AML-193 (cell line): ENCODE measurements around the gene BOLA3.
"Not testable (repeated sequence)": the region's sequence is repeated elsewhere in the genome, so short reads cannot be mapped to it uniquely, and the experiment has no call there.

Source experiments
- DNase-seq, 2 experiments: peaks; one replicate each; lab custom pipeline; 2025; lab: John Stamatoyannopoulos, UW

Gene BOLA3, protein sequence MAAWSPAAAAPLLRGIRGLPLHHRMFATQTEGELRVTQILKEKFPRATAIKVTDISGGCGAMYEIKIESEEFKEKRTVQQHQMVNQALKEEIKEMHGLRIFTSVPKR

DNA sequence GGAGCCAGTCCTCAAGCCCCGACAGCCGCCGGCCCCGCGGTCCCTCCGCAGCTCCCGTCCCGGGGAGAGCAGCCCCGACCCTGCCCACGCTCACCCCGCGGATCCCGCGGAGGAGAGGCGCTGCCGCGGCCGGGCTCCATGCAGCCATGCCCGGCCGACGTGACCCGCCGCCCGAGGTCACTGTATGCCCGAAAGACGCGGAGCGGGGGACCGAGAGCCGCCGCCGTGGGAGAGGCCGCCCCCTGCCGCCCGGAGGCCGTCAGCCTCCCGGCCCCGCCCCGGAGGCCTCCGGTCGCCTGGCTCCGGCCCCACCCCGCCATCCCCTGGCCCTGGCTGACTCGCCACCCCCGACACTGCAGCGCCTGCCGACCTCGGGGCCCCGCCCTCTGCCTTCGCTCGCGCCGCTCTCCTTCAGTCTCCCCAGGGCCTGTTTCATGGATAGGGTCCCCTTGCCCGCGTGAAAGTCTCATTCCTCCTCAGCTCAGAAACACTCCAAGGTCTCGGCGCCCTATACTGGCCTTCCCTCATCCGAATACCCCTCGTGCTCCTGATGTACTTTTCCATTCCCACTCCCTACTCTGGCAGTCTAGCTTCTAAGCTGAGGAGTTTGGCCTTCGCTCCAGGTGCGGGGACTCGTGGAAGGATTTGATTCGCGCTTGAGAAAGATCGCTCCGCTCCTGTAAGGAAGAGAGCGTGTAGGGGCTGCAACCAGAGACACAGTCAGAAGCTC, at the start of gene BOLA3:
Gene BOLA3 (minus strand): TSS at position 186 of the 730 bp plus-strand sequence. CDS start 38 bp downstream, at position 148.
- DNase-seq: peak; percentile 75 to 81

- no peak for DNase-seq
Observed at GRCh38 chr2:74197049-74197448, 49.3 kb upstream of the BOLA3 start.

- DNase-seq: no peak
Observed at GRCh38 chr2:74194799-74195198, 47.1 kb upstream of the BOLA3 start.

DNA sequence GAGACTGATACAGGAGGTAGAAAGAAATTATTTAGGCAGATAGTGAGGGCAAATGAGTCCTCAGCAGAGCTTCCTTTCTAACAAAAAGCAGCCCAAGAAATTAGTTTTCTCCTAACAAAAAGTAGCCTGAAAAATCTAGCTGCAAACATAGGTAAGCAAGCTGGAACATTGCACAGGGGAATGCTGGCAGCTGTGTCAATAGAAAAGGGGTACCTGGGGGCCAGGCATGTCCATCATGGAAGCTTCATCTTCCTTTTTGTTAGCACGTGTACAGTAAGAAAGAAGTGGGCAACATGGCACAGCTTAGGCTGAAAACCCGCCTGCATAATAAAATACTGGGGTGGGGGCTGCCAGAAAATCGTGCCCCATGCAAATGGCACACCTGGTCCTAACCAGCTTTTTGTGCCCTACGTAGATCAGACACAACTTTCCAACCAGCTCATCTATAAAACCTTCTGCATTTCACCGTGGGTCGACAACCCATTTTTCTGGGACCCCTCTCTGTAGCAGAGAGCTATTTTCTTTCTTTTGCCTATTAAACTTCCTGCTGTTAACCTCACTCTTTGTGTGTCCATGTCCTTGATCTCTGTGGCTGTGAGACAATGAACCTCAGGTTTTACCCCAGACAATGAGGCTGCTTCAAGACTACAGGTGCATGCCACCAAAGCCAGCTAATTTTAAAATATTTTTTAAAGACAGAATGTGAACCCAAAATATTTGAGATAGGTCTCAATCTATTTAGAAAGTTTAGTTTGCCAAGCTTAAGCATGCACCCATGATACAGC, 44.1 kb upstream of the BOLA3 start:
- DNase-seq: no peak

GRCh38 chr2:74188696-74189095, 41.0 kb upstream of the BOLA3 start:
- DNase-seq: no peak

DNA sequence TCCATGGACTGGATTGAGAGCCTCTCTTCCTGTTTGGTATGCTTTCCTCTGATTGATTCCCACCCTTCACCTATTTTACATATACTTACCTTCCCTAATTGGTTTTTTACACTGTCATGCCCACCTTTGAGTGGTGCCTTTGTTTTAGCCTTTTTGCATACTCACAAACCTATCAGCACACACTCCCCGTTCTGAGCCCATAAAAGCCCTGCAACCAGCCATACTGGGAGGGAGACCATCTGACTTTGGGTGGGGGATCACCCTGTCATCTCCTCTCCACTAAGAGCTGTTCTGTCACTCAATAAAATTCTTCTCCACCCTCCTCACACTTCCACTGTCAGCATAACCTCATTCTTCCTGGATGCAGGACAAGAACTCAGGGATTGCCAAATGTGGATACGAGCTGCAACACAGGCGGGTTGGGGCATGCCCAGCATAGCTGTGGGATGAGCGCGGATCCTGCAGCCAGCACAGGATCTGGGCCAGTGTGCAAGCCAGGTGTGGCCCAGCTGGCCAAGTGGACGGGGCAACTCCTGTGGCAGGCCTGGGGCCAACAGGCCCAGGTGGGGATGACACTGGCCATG, 40.4 kb upstream of the BOLA3 start:
- DNase-seq: no peak

DNA sequence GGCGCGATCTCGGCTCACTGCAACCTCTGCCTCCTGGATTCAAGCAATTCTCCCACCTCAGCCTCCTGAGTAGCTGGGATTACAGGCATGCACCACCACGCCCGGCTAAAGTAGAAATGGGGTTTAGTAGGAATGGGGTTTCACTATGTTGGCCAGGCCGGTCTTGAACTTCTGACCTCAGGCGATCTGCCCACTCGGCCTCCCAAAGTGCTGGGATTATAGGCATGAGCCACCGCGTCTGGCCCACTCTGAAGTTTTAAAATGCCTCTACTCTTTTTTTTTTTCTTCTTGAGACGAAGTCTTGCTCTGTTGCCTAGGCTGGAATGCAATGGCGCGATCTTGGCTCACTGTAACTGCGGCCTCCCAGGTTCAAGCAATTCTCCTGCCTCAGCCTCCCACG, 39.0 kb upstream of the BOLA3 start:
- DNase-seq: not testable (repeated sequence)

- peak; percentile 95 to 98 for DNase-seq
Observed at GRCh38 chr2:74186038-74186437, 38.3 kb upstream of the BOLA3 start.

- no peak for DNase-seq
Observed at GRCh38 chr2:74183878-74184277, 36.2 kb upstream of the BOLA3 start.

GRCh38 chr2:74181739-74182138, 34.0 kb upstream of the BOLA3 start:
- DNase-seq: peak; percentile 95 to 98

DNA sequence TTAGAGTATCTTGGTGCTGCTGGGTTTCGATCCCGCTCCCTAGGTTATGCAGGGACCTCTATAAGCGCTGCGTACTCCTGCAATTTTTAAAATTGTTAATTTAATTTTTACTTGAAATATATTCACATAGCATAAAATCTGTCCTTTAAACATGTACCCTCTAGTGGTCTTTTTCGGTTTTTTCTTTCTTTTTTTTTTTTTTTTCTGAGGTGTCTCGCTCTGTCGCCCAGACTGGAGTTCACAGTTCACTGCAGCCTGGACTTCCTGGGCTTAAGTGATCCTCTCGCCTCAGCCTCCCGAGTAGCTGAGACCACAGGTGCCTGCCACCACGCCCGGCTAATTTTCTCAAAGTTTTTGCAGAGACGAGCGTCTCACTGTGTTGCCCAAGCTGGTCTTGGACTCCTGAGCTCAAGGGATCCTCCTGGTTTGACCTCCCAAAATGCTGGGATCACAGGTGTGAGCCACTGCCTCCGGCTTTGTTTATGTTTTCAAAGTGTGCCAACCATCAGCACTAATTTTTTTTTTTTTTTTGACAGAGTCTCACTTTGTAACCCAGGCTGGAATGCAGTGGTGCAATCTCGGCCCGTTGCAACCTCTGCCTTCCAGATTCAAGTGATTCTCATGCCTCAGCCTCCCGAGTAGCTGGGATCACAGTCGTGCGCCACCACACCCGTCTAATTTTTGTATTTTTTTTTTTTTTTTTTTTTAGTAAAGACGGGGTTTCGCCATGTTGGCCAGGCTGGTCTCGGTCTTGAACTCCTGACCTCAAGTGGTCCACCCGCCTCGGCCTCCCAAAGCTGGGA, 31.6 kb upstream of the BOLA3 start:
- no peak for DNase-seq

DNA sequence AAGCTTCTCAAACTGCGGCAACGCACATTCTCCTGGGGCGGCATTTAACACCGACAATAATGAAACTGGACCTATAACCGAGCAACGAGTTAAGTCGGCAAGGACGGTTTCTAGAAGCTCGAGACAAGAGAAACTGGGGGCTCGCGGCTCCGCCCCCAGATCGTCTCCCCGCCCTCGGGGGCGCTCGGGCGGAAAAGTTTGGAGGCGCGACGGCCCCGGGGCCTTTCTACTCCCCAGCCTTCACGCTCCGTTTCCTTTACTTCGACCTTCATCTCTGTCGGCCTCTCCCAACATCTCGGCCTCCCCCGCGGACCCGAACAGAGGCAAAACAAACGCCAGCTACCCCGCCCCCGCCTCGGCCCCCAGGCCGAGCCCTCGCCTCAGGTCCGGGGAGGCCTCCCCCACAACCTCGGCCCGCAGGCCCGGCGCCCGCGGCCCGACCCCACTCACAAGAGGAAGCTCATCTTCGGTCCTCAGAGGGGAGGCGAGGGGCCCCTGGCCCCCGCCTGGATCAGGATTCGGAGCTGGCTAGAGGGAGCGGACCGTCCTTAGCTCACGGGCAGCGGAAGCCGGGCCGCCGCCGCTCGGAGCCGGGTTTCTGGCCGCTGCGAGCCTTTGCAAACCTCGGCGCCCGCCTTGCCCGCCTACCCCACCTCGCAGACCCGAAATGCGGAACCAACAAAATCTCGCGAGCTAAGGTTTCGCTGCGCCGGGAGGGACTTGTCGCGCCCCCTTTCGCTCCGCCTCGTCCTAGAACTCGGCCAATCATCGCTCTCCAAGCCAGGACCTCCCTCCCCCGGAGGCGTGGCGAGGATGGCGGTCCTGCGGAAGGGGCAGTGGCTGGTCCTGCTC, 30.7 kb upstream of the BOLA3 start, which contains the start of gene MOB1A:
Gene MOB1A (minus strand): TSS at position 669 of the 852 bp plus-strand sequence. CDS start 205 bp downstream, at position 464.
- DNase-seq: peak; percentile 96 to 97

- no peak for DNase-seq
Observed at GRCh38 chr2:74177696-74178095, 30.0 kb upstream of the BOLA3 start.

- DNase-seq: no peak
Observed at GRCh38 chr2:74174909-74175308, 27.2 kb upstream of the BOLA3 start.

DNA sequence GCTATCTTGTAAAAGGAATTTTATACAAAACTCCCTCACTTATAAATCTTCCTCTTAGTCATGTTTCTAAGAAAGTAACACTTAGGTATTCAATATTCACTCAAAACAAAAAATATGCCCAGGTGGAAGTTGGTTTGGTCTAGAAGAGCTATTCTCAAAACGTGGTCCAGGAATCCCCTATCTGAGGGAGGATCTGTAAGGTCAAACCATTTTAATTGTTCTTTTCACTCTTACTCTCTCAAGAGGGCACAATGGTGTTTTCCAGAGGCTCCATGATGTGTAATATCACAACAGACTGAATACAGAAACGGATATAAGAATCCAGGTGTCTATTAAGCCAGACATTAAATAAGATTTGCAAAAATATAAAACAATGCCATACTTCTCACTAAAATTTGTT, 21.0 kb upstream of the BOLA3 start:
- DNase-seq: no peak

- no peak for DNase-seq
Observed at GRCh38 chr2:74164761-74165160, 17.0 kb upstream of the BOLA3 start.

DNA sequence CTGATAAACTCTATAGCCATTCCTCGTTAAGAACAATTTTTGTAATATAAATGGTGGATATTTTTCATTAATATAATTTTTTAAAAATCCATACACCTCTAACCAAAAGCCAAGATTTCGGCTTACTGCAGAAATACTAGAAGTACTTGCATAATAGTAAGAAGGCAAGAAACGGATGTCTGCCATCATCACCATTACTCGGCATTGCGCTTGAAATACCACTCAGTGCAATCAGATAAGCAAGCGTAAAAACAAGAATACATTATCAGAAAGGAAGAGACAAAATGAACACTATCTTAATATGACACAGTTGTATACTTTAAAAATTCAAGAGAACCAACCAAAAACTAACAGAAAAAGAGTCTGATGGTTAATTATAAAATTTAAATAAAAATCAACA, 15.2 kb upstream of the BOLA3 start:
- no peak for DNase-seq

GRCh38 chr2:74155830-74156229, 8.1 kb upstream of the BOLA3 start:
- DNase-seq: no peak

DNA sequence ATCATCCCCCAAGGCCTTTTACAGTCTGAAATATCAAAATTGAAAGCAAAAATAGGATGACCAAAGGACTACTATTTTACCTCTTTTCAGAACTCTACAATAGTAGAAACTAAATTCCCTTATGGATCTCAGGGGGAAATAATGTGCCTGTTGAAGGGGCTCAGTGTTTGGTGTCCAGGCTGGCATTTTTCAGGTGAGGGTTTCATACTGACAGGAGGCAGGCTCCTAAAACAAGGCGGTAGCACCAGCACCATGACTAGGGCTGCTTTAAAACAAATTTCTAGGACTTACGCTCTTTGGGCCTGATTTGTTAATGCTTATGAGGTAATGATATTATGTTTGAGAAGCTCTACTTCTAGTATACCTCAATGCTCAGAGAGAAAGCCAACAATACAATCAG, 5.2 kb upstream of the BOLA3 start:
- no peak for DNase-seq

- DNase-seq: no peak
Observed at GRCh38 chr2:74149570-74150319, 2.0 kb upstream of the BOLA3 start.
